Measurements from ENCODE around the gene EML4. TPM values are rescaled to one million over a fixed set of nuclear protein-coding genes. Genes with fewer than 3 reads are reported as not detected.

Gene EML4, protein sequence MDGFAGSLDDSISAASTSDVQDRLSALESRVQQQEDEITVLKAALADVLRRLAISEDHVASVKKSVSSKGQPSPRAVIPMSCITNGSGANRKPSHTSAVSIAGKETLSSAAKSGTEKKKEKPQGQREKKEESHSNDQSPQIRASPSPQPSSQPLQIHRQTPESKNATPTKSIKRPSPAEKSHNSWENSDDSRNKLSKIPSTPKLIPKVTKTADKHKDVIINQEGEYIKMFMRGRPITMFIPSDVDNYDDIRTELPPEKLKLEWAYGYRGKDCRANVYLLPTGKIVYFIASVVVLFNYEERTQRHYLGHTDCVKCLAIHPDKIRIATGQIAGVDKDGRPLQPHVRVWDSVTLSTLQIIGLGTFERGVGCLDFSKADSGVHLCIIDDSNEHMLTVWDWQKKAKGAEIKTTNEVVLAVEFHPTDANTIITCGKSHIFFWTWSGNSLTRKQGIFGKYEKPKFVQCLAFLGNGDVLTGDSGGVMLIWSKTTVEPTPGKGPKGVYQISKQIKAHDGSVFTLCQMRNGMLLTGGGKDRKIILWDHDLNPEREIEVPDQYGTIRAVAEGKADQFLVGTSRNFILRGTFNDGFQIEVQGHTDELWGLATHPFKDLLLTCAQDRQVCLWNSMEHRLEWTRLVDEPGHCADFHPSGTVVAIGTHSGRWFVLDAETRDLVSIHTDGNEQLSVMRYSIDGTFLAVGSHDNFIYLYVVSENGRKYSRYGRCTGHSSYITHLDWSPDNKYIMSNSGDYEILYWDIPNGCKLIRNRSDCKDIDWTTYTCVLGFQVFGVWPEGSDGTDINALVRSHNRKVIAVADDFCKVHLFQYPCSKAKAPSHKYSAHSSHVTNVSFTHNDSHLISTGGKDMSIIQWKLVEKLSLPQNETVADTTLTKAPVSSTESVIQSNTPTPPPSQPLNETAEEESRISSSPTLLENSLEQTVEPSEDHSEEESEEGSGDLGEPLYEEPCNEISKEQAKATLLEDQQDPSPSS
- total RNA-seq (2011; cell fraction: chromatin; rRNA removed; ENCODE audit: low replicate concordance), result 36.7 and 94.3 TPM in 2 replicates
- 17.5 and 23.4 TPM in 2 replicates for total RNA-seq (2011; cell fraction: nucleolus; rRNA removed)
- 36.4 and 54.7 TPM in 2 replicates for total RNA-seq (2011; cell fraction: nucleoplasm; rRNA removed)
- 27.9 and 28.0 TPM in 2 replicates for total RNA-seq (2014; rRNA removed)
- 37.7 and 41.6 TPM in 2 replicates for total RNA-seq (2014; rRNA removed; fragmentation: Illumina TruSeq; extraction: Trizol)
- 35.1 and 36.5 TPM in 2 replicates for total RNA-seq (2015; rRNA removed; fragmentation: Illumina TruSeq; extraction: Trizol)
- total RNA-seq (2021), result 40.7 and 44.5 TPM in 2 replicates
- polyA plus RNA-seq (2011; rRNA removed), result 37.5 and 48.3 TPM in 2 replicates
- polyA plus RNA-seq (2011; cell fraction: cytosol; rRNA removed), result 13.4 and 22.4 TPM in 2 replicates
- 44.3 and 44.7 TPM in 2 replicates for polyA plus RNA-seq (2011; cell fraction: nucleus; rRNA removed)
- polyA plus RNA-seq (2012), result 14.8 and 21.1 TPM in 2 replicates
- polyA plus RNA-seq (2014; fragmentation: Illumina TruSeq; extraction: Trizol), result 29.6 and 36.6 TPM in 2 replicates
- polyA plus RNA-seq (2014; fragmentation: Nextera tagmentation; extraction: Ambion mirVana), result 10 to 100 TPM; 14.7 to 15.6 TPM
- polyA plus RNA-seq (2014; rRNA removed), result 20.7 and 22.0 TPM in 2 replicates
- 74.0 and 88.5 TPM in 2 replicates for polyA minus RNA-seq (2011; rRNA and poly(A)+ RNA removed)
- 21.9 and 24.6 TPM in 2 replicates for polyA minus RNA-seq (2011; cell fraction: cytosol; rRNA and poly(A)+ RNA removed)
- 26.9 and 36.1 TPM in 2 replicates for polyA minus RNA-seq (2011; cell fraction: nucleus; rRNA and poly(A)+ RNA removed)
- Bru-seq, nascent RNA, result percentile 75 among the genes with signal in this experiment
- BruChase-seq, experiment 1, labeled RNA remaining after a 2-hour chase, result percentile 78 among the genes with signal in this experiment
- BruChase-seq, experiment 2, labeled RNA remaining after a 6-hour chase, result percentile 76 among the genes with signal in this experiment
- long read RNA-seq, experiment 1, full-length matches to known transcripts, result 59 of 113 reads
- long read RNA-seq, experiment 1, partial matches to known transcripts, result 39 of 113 reads
- long read RNA-seq, experiment 1, other reads (novel, unspliced or antisense), result 15 of 113 reads
- long read RNA-seq, experiment 2, full-length matches to known transcripts, result 3 of 28 reads
- long read RNA-seq, experiment 2, partial matches to known transcripts, result 0 of 28 reads
- long read RNA-seq, experiment 2, other reads (novel, unspliced or antisense), result 25 of 28 reads
- long read RNA-seq, experiment 3, full-length matches to known transcripts, result 4 of 26 reads
- long read RNA-seq, experiment 3, partial matches to known transcripts, result 19 of 26 reads
- long read RNA-seq, experiment 3, other reads (novel, unspliced or antisense), result 3 of 26 reads

- WGBS (ENCODE audit: insufficient coverage, low coverage, missing lambda C conversion rate), result 2% methylated on average over 46 of the region's 88 CpGs
- Histone ChIP-seq H3K4me1 (replicated peaks in 1 of 2; ENCODE audit: control insufficient read depth in 2 of 2, insufficient read depth in 2 of 2, low read length in 2 of 2) (peaks cover 12 to 22% of the 10 kb centered on the region in 2 experiments; a peak in 4 of 5 replicates), H3K4me2 (ENCODE audit: insufficient read depth, low read length) (peak within 1 kb of the TSS; percentile 86), H3K79me2 (ENCODE audit: control insufficient read depth, insufficient read depth, low read length) (peaks cover 40% of the 10 kb centered on the region), H3K36me3 (ENCODE audit: control insufficient read depth, insufficient read depth, low read length) (no peaks in the 10 kb centered on the region; the same call in 2 of the 3 replicates), H2AFZ (ENCODE audit: low read depth, low read length) (peak within 1 kb of the TSS; percentile 97), H3K27me3 (ENCODE audit: control insufficient read depth in 2 of 2, insufficient read depth in 2 of 2, low read length in 2 of 2) (no peaks in the 10 kb centered on the region), H3K4me3 (peak within 1 kb of the TSS; percentile 62), H3K27ac (ENCODE audit: extremely low read depth, low read depth, low read length) (peak within 1 kb of the TSS; percentile 79), H3K9me1 (ENCODE audit: control insufficient read depth, insufficient read depth, low read length) (no peaks in the 10 kb centered on the region), H3K9me3 (replicated peaks; ENCODE audit: control insufficient read depth, insufficient read depth, low read depth, low read length) (peaks cover 5% of the 10 kb centered on the region; the same call in 1 of the 2 replicates), H4K20me1 (replicated peaks; ENCODE audit: control insufficient read depth, insufficient read depth, low read length) (no peaks in the 10 kb centered on the region), H3K9ac (ENCODE audit: insufficient read depth in 1 of 2, low read depth in 2 of 2, low read length in 2 of 2) (peak within 1 kb of the TSS; percentile 84 to 98)
- CTCF ChIA-PET (ENCODE audit: low intra/inter-chr PET ratio), result no interaction called here
- in situ Hi-C loops (cut with MboI), result no loop called here
- POLR2A ChIA-PET, result interaction anchor here (0.5 to 1.5 kb wide), 3 partner anchors 9 to 43 kb away, joined by 4 to 7 read pairs (median 4); no protein-coding TSS in a partner anchor
- FAIRE-seq (peak; percentile 89), ATAC-seq (peak; percentile 91), DNase-seq (ENCODE audit: extremely low read depth in 1 of 4, low spot score in 3 of 4) (peak; percentile 92 to 96 (median 94))
- intact Hi-C loops (cut with micrococcal nuclease), result no loop called here
- BruUV-seq (replicated peaks), result no TSS peak
- no peak for TF ChIP-seq JUNB (CRISPR knock-in tag; conservative IDR thresholded peaks at IDR 0.05)
- 0 out of 2 replicates have a peak, but pooled peaks have one; percentile 41 for TF ChIP-seq ZNF263 (CRISPR knock-in tag; IDR thresholded peaks at IDR 0.05; ENCODE audit: borderline replicate concordance)
- peak; percentile 88 for TF ChIP-seq ZFX (CRISPR knock-in tag; IDR thresholded peaks at IDR 0.05)
- no peak for TF ChIP-seq BRD9 (IDR thresholded peaks at IDR 0.05; ENCODE audit: low read depth, partially characterized antibody)
- no peak for TF ChIP-seq ZNF3 (CRISPR knock-in tag; IDR thresholded peaks at IDR 0.05)
- TF ChIP-seq NR4A1 (CRISPR knock-in tag; IDR thresholded peaks at IDR 0.05), result no peak
- TF ChIP-seq NR4A1 (tag; IDR thresholded peaks at IDR 0.05), result peak; percentile 47; the same call in 1 of the 2 replicates
- TF ChIP-seq ZNF518B (CRISPR knock-in tag; IDR thresholded peaks at IDR 0.05), result no peak
Measured at GRCh38 chr2:42169100-42169873, at the start of gene EML4. Gene EML4 (plus strand): TSS chr2:42169353. CDS start chr2:42169612, 259 bp downstream.
